Stimulated activated CD8-positive, alpha-beta memory T cell treated with anti-CD3 and anti-CD28 coated beads, Interleukin-2, amount 100 ng/mL, for 1 hour (primary cell): ENCODE data around the gene CCDC106.

ENCODE experiments used
- DNase-seq, 2 donors: peaks; one replicate each; pipeline ENCODE4 v3.0.0-alpha.2; 2020; ENCODE audit warnings: low read depth in 2 of 2

CCDC106 gene

DNA sequence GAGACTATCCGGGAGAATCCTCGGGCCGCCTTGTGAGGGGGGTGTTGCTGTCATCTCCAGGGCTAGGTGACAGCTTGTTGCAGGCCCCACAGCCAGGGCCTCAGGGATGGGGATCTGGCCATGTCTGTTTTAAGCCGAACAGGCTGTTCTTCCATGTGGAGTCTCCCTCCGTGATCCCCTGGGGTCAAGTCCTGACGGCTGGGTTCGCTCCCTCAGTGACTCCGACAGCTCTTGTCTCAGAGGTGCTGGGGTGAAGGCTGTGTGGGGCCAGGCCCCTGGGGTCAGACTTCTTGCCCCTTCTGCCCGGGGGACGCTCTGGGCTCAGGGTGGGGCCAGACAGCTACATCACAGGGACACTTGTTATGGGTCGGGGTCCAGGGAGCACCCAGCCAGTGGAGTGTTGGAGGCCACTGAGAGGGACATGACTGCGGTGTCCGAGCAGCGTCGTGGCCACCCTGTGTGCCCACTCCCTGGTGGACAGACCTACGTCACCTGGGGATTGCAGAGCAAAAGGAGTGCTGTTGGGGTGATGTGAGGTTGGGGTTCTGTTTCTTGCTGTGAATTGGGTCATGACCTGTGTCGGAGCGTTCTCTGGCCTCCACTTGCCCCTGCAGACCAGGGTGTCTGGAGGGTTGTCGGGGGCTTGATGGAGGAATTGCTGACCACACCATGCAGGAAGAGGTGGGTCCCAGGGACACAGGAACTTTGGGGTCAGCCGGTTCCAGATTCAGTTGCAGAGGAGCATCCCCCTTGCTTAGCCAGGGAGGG is 48.5 kb downstream of the CCDC106 start:
- DNase-seq: no peak

GRCh38 chr19:55697069-55697440 is 49.0 kb downstream of the CCDC106 start:
- no peak for DNase-seq

DNA sequence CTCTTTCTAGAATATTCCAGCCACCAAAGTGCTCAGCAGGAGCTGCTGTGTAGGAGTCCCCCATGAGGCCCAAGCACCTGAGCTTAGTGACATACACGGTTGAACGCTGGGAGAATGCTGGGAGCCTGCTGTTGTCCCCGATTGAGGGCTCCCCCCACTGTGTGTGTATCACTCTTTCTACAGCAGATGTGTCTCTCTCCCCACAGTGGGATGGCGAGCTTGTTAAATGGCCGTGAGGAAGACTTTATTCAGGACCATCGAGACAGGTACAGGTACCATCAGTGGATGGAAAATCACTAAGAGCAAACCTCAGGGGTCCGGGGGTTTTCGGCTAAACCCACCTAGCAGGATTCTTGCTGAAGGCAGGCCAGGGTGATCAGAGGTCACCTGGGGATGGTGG is 49.7 kb downstream of the CCDC106 start:
- DNase-seq: no peak

- DNase-seq: no peak
These were observed 50.2 kb downstream of the CCDC106 start for GRCh38 chr19:55698256-55698655.

- DNase-seq: no peak
These were observed 51.2 kb downstream of the CCDC106 start for GRCh38 chr19:55699221-55699620.

GRCh38 chr19:55700813-55701212 is 52.8 kb downstream of the CCDC106 start:
- DNase-seq: no peak

DNA sequence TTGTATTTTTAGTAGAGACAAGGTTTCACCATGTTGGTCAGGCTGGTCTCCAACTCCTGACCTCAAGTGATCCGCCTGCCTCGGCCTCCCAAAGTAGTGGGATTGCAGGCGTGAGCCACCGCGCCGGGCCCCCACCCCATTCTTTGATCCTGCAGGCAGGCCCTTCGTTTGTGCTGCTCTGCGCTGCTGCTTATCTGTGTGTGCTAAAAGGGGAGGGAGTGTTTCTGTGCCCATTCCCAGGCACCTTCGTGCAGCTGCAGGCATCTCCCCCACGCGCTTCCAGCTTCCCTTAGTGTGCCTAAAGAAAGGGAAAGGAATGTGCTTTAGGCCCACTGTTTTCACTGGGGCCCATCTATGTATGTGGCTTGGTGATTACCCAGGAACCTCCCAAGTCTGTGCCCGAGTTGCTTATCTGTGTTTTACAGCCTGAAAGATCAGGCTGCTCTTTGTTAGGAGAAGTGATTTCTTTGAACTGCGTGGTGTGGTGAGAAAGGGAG is 54.2 kb downstream of the CCDC106 start:
- no peak for DNase-seq
